CD4-positive, alpha-beta T cell treated with Interleukin-12 subunit alpha and Interleukin-12 subunit beta, for 1 hour (primary cell): ENCODE data around the gene WDR48.

Experiments
- DNase-seq: peaks from one replicate; pipeline ENCODE4 v3.0.0-alpha.2; 2020

Gene WDR48

GRCh38 chr3:39065197-39065596, 13.4 kb downstream of the WDR48 start:
- peak; percentile 28 for DNase-seq

GRCh38 chr3:39067286-39067685, 15.5 kb downstream of the WDR48 start:
- no peak for DNase-seq

GRCh38 chr3:39068556-39068955, 16.7 kb downstream of the WDR48 start:
- DNase-seq, result no peak

GRCh38 chr3:39075910-39076309, 24.1 kb downstream of the WDR48 start:
- DNase-seq, result no peak

GRCh38 chr3:39079530-39079929, 27.7 kb downstream of the WDR48 start:
- no peak for DNase-seq

GRCh38 chr3:39080026-39080425, 28.2 kb downstream of the WDR48 start:
- no peak for DNase-seq

GRCh38 chr3:39082666-39083313, 31.0 kb downstream of the WDR48 start:
- no peak for DNase-seq

GRCh38 chr3:39086144-39086543, 34.3 kb downstream of the WDR48 start:
- DNase-seq, result no peak

GRCh38 chr3:39088456-39088855, 36.6 kb downstream of the WDR48 start:
- no peak for DNase-seq

GRCh38 chr3:39088889-39089288, 37.1 kb downstream of the WDR48 start:
- DNase-seq, result no peak

GRCh38 chr3:39090922-39091321, 39.1 kb downstream of the WDR48 start:
- no peak for DNase-seq

- DNase-seq, result no peak
These were observed 43.2 kb downstream of the WDR48 start for GRCh38 chr3:39094851-39095677.

GRCh38 chr3:39095778-39096177, 44.0 kb downstream of the WDR48 start:
- no peak for DNase-seq

GRCh38 chr3:39096775-39097174, 45.0 kb downstream of the WDR48 start:
- DNase-seq, result no peak

GRCh38 chr3:39097716-39098472, 46.1 kb downstream of the WDR48 start:
- no peak for DNase-seq

- DNase-seq, result no peak
These were observed 46.7 kb downstream of the WDR48 start for GRCh38 chr3:39098473-39099000.

GRCh38 chr3:39099242-39099641, 47.4 kb downstream of the WDR48 start:
- no peak for DNase-seq

GRCh38 chr3:39099738-39100499, 48.1 kb downstream of the WDR48 start:
- no peak for DNase-seq

GRCh38 chr3:39100500-39100886, 48.7 kb downstream of the WDR48 start:
- no peak for DNase-seq

- DNase-seq, result peak; percentile 58
These were observed 49.3 kb downstream of the WDR48 start for GRCh38 chr3:39101022-39101689.

GRCh38 chr3:39102504-39103323, 50.9 kb downstream of the WDR48 start:
- DNase-seq, result no peak
